Panc1 (cell line): Measurements from ENCODE around the gene NFYC. TPM values are rescaled to one million over a fixed set of nuclear protein-coding genes. Genes with fewer than 3 reads are reported as not detected.

Experiments
- ATAC-seq: fragments of 200-7000 bp; cut with Tn5 transposase; 2 replicates; pipeline ENCODE4 v1.9.1; 2020; ENCODE audit warnings: mild to moderate bottlenecking, moderate library complexity
- BruUV-seq: library from RNA; stranded (reverse); fragments of 400-500 nt; replicated peaks from 2 replicates; lab custom pipeline; 2021; lab: Mats Ljungman, UMichigan
- CTCF ChIA-PET: fragments of 300-600 bp; sonication (Branson Sonifier 250); formaldehyde crosslinking; loops from one replicate; lab custom pipeline; 2022; ENCODE audit warnings: antibody characterized with exemption; lab: Charles Lee
- POLR2A ChIA-PET: fragments of 300-600 bp; sonication (Branson Sonifier 250); formaldehyde crosslinking; loops from one replicate; lab custom pipeline; 2022; ENCODE audit warnings: antibody characterized with exemption; lab: Charles Lee
- DNase-seq: peaks from one replicate; pipeline ENCODE4 v3.0.0-alpha.2; 2010; ENCODE audit warnings: low read depth, low spot score
- H3K27ac ChIP-seq: 2 replicates; pipeline ENCODE4 v1.5.1; 2011; ENCODE audit warnings: mild to moderate bottlenecking, low read length, inconsistent platforms
- H3K27me3 ChIP-seq: fragments of 200-500 bp; sonication (Bioruptor generic); 2 replicates; pipeline ENCODE4 v1.6.0; 2014; ENCODE audit warnings: low read length, inconsistent platforms; ENCODE audit not compliant: control insufficient read depth, insufficient read depth
- H3K36me3 ChIP-seq: fragments of 200-500 bp; sonication (Bioruptor generic); 2 replicates; pipeline ENCODE4 v1.5.1; 2014; ENCODE audit warnings: inconsistent platforms, mild to moderate bottlenecking, low read length, moderate library complexity; ENCODE audit not compliant: control insufficient read depth, insufficient read depth
- H3K4me1 ChIP-seq: 2 replicates; pipeline ENCODE4 v1.5.1; 2011; ENCODE audit warnings: inconsistent platforms, mild to moderate bottlenecking, low read length, moderate library complexity; ENCODE audit not compliant: control insufficient read depth, insufficient read depth
- H3K4me3 ChIP-seq, 2 experiments: 2 replicates each; pipeline ENCODE4 v1.5.1; 2011 to 2012; ENCODE audit warnings: low read depth in 2 of 2, low read length in 2 of 2, mild to moderate bottlenecking in 2 of 2, inconsistent platforms in 1 of 2, moderate library complexity in 1 of 2
- H3K9me3 ChIP-seq: fragments of 200-500 bp; sonication (Bioruptor generic); 2 replicates; pipeline ENCODE4 v1.5.1; 2014; ENCODE audit warnings: low read depth, mild to moderate bottlenecking, inconsistent platforms, low read length, moderate library complexity; ENCODE audit not compliant: control insufficient read depth, insufficient read depth
- CTCF ChIP-seq: fragments of 450-650 bp; IDR thresholded peaks from 2 replicates; pipeline ENCODE4 v1.5.1; 2017; ENCODE audit warnings: mild to moderate bottlenecking
- POLR2AphosphoS5 ChIP-seq: IDR thresholded peaks from 2 replicates; pipeline ENCODE4 v1.6.1; 2012; ENCODE audit warnings: mild to moderate bottlenecking, low read depth, low read length, moderate library complexity
- REST ChIP-seq, 2 experiments: IDR thresholded peaks; 2 replicates each; pipeline ENCODE4 v1.6.1; 2011 to 2012; ENCODE audit warnings: low read depth in 2 of 2, control low read depth in 1 of 2, low read length in 1 of 2, mild to moderate bottlenecking in 1 of 2, moderate library complexity in 1 of 2; ENCODE audit not compliant: insufficient read depth in 1 of 2
- SIN3A ChIP-seq: IDR thresholded peaks from 2 replicates; pipeline ENCODE4 v1.6.1; 2012; ENCODE audit warnings: low read depth, mild to moderate bottlenecking, low read length, moderate library complexity, borderline replicate concordance; ENCODE audit not compliant: insufficient read depth
- TCF7L2 ChIP-seq: IDR thresholded peaks from 2 replicates; pipeline ENCODE4 v1.6.1; 2011; ENCODE audit warnings: mild to moderate bottlenecking, low read depth, low read length, inconsistent platforms
- in situ Hi-C: cut with HindIII; loops from 2 replicates; pipeline ENCODE4 v1.10.0; 2016; ENCODE audit warnings: low sequenced_read_pairs, low pct_unique_long_range_greater_than_20kb
- intact Hi-C: fragments of 100-400 bp; cut with micrococcal nuclease; formaldehyde crosslinking; loops from one replicate; pipeline ENCODE4 v1.10.0; 2022; ENCODE audit not compliant: unreplicated experiment
- total RNA-seq: library from RNA; stranded (reverse); gene quantifications from one replicate; pipeline ENCODE4 v1.2.1, GENCODE V29; 2021; ENCODE audit not compliant: unreplicated experiment

The NFYC gene
- total RNA-seq, 1 experiment from 2014 or later = 81.9 TPM

- ATAC-seq = no peak
- H3K9me3 ChIP-seq = no peaks in the 10 kb centered on the region
- ChIA-PET CTCF (no interaction called here), POLR2A (no interaction called here)
- no peak overlapping the region for H3K27ac ChIP-seq
- H3K27me3 ChIP-seq = no peaks in the 10 kb centered on the region
- peaks cover 50% of the 10 kb centered on the region for H3K36me3 ChIP-seq
- BruUV-seq = no TSS peak
- in situ Hi-C loops = no loop called here
- H3K4me3 ChIP-seq = no peak overlapping the region
- intact Hi-C loops = no loop called here
- H3K4me1 ChIP-seq = peaks cover 2% of the 10 kb centered on the region; the same call in 1 of the 2 replicates
- DNase-seq = no peak
- TF ChIP-seq POLR2AphosphoS5 (no peak), CTCF (no peak), TCF7L2 (no peak), SIN3A (no peak), REST (IDR thresholded peaks at IDR 0.05; ENCODE audit: insufficient read depth in 1 of 2, low read depth in 2 of 2, low read length in 1 of 2) (no peak)
Measured at GRCh38 chr1:40751802-40752201, 60.3 kb downstream of the NFYC start.

GRCh38 chr1:40753142-40753882 is 61.8 kb downstream of the NFYC start:
- DNase-seq (no peak), ATAC-seq (no peak)
- Histone ChIP-seq H3K27ac (no peak overlapping the region), H3K4me1 (peaks cover 2% of the 10 kb centered on the region; the same call in 1 of the 2 replicates), H3K9me3 (no peaks in the 10 kb centered on the region), H3K4me3 (no peak overlapping the region), H3K27me3 (no peaks in the 10 kb centered on the region), H3K36me3 (peaks cover 47% of the 10 kb centered on the region)
- no peak for TF ChIP-seq REST (IDR thresholded peaks at IDR 0.05; ENCODE audit: insufficient read depth in 1 of 2, low read depth in 2 of 2, low read length in 1 of 2)
- no peak for TF ChIP-seq SIN3A
- no peak for TF ChIP-seq POLR2AphosphoS5
- no peak for TF ChIP-seq CTCF
- no peak for TF ChIP-seq TCF7L2
- ChIA-PET CTCF (no interaction called here), POLR2A (no interaction called here)
- BruUV-seq = no TSS peak
- intact Hi-C loops = no loop called here
- in situ Hi-C loops = no loop called here
